Neural cell (in vitro differentiated cells): ENCODE measurements around the gene SUCLG2. TPM values are rescaled to one million over a fixed set of nuclear protein-coding genes. Genes with fewer than 3 reads are reported as not detected.

Experiments
- H2AFZ ChIP-seq: fragments of 200-600, 300-800 bp; sonication (generic), shearing (Covaris generic); 2 replicates; pipeline ENCODE4 v1.6.0; 2014; ENCODE audit warnings: low read depth, mild to moderate bottlenecking, antibody characterized with exemption, low read length, moderate library complexity
- H3F3A ChIP-seq: fragments of 200-600 bp; shearing (Covaris generic); 2 replicates; pipeline ENCODE4 v1.6.1; 2016; ENCODE audit warnings: mild to moderate bottlenecking, moderate library complexity, mixed read lengths, antibody characterized with exemption, low read length; ENCODE audit not compliant: insufficient read depth, poor library complexity, severe bottlenecking
- H3K27ac ChIP-seq: fragments of 200-600, 300-800 bp; sonication (generic), shearing (Covaris generic); 2 replicates; pipeline ENCODE4 v1.5.1; 2014; ENCODE audit warnings: mild to moderate bottlenecking, low read length, moderate library complexity
- H3K27me3 ChIP-seq: fragments of 300-800, 200-600 bp; sonication (generic), shearing (Covaris generic); 2 replicates; pipeline ENCODE4 v1.6.0; 2014; ENCODE audit warnings: mild to moderate bottlenecking, low read depth, low read length, moderate library complexity; ENCODE audit not compliant: insufficient read depth
- H3K36me3 ChIP-seq: fragments of 300-800, 200-600 bp; sonication (generic), shearing (Covaris generic); 2 replicates; pipeline ENCODE4 v1.5.1; 2014; ENCODE audit warnings: mild to moderate bottlenecking, antibody characterized with exemption, low read length, moderate library complexity; ENCODE audit not compliant: insufficient read depth
- H3K4me2 ChIP-seq: fragments of 300-800, 200-600 bp; sonication (generic), shearing (Covaris generic); 2 replicates; pipeline ENCODE4 v1.6.0; 2014; ENCODE audit warnings: mild to moderate bottlenecking, low read length
- H3K4me3 ChIP-seq: fragments of 300-800, 200-600 bp; sonication (generic), shearing (Covaris generic); 2 replicates; pipeline ENCODE4 v1.5.1; 2014; ENCODE audit warnings: mild to moderate bottlenecking, low read length, moderate library complexity
- H3K79me2 ChIP-seq: fragments of 200-600 bp; shearing (Covaris generic); replicated peaks from 2 replicates; pipeline ENCODE4 v1.6.0; 2014; ENCODE audit warnings: mild to moderate bottlenecking, low read length, moderate library complexity; ENCODE audit not compliant: insufficient read depth
- H3K9ac ChIP-seq: fragments of 300-800, 200-600 bp; sonication (generic), shearing (Covaris generic); 2 replicates; pipeline ENCODE4 v1.6.1; 2016; ENCODE audit warnings: mild to moderate bottlenecking, low read length, mixed read lengths
- H3K9me2 ChIP-seq: fragments of 200-600 bp; shearing (Covaris generic); 2 replicates; pipeline ENCODE4 v1.6.1; 2016; ENCODE audit warnings: mild to moderate bottlenecking, low read length, mixed read lengths; ENCODE audit not compliant: insufficient read depth
- H3K9me3 ChIP-seq: fragments of 200-600, 300-800 bp; sonication (generic), shearing (Covaris generic); 2 replicates; pipeline ENCODE4 v1.6.1; 2016; ENCODE audit warnings: mild to moderate bottlenecking, mixed run types, low read length, moderate library complexity, mixed read lengths
- H4K20me1 ChIP-seq: fragments of 200-600 bp; shearing (Covaris generic); 2 replicates; pipeline ENCODE4 v1.6.1; 2016; ENCODE audit warnings: mild to moderate bottlenecking, mixed run types; ENCODE audit not compliant: insufficient read depth
- EP300 ChIP-seq: fragments of 450-650 bp; conservative IDR thresholded peaks from 2 replicates; pipeline ENCODE4 v1.6.1; 2014; ENCODE audit warnings: antibody characterized with exemption, mild to moderate bottlenecking, moderate library complexity; ENCODE audit not compliant: poor library complexity, severe bottlenecking
- EZH2 ChIP-seq: fragments of 200-600, 300-800 bp; shearing (Covaris generic), sonication (generic); IDR thresholded peaks from 2 replicates; pipeline ENCODE4 v1.6.1; 2014; ENCODE audit warnings: antibody characterized with exemption, low read length, borderline replicate concordance, mild to moderate bottlenecking; ENCODE audit not compliant: insufficient read depth, poor library complexity, severe bottlenecking
- MXI1 ChIP-seq: fragments of 450-650 bp; conservative IDR thresholded peaks from 2 replicates; pipeline ENCODE4 v1.6.1; 2014; ENCODE audit warnings: antibody characterized with exemption, mild to moderate bottlenecking; ENCODE audit not compliant: poor library complexity, severe bottlenecking
- POLR2AphosphoS5 ChIP-seq: IDR thresholded peaks from 2 replicates; pipeline ENCODE4 v1.6.1; 2012
- RAD21 ChIP-seq: fragments of 450-650 bp; conservative IDR thresholded peaks from 2 replicates; pipeline ENCODE4 v1.6.1; 2014; ENCODE audit warnings: antibody characterized with exemption, mild to moderate bottlenecking, moderate library complexity
- SMC3 ChIP-seq: fragments of 450-650 bp; conservative IDR thresholded peaks from 2 replicates; pipeline ENCODE4 v1.6.1; 2014; ENCODE audit warnings: antibody characterized with exemption, mild to moderate bottlenecking, moderate library complexity; ENCODE audit not compliant: poor library complexity
- TAF1 ChIP-seq: IDR thresholded peaks from 2 replicates; pipeline ENCODE4 v1.6.1; 2012; ENCODE audit warnings: low read depth
- polyA plus RNA-seq: library from polyadenylated mRNA; depleted of rRNA; stranded (reverse); fragments of >200 nt; gene quantifications from 2 replicates; pipeline ENCODE4 v1.2.3, GENCODE V29; 2014
- TF ChIP-seq, protein P1 (sequence below): fragments of 450-650 bp; IDR thresholded peaks from 2 replicates; pipeline ENCODE4 v1.5.1; 2014; ENCODE audit warnings: antibody characterized with exemption, mild to moderate bottlenecking, moderate library complexity; ENCODE audit not compliant: poor library complexity, severe bottlenecking
- TF ChIP-seq, protein P2 (sequence below): IDR thresholded peaks from 2 replicates; pipeline ENCODE4 v1.6.1; 2012; ENCODE audit warnings: borderline replicate concordance

SUCLG2 gene
- polyA plus RNA-seq, 1 donor from 2014 or later = 0.15 TPM

GRCh38 chr3:67419218-67419529 lies 235.2 kb downstream of the SUCLG2 start:
- H3K9me3 ChIP-seq = no peaks in the 10 kb centered on the region
- TF ChIP-seq EP300 = no peak
- TF ChIP-seq, protein P1, sequence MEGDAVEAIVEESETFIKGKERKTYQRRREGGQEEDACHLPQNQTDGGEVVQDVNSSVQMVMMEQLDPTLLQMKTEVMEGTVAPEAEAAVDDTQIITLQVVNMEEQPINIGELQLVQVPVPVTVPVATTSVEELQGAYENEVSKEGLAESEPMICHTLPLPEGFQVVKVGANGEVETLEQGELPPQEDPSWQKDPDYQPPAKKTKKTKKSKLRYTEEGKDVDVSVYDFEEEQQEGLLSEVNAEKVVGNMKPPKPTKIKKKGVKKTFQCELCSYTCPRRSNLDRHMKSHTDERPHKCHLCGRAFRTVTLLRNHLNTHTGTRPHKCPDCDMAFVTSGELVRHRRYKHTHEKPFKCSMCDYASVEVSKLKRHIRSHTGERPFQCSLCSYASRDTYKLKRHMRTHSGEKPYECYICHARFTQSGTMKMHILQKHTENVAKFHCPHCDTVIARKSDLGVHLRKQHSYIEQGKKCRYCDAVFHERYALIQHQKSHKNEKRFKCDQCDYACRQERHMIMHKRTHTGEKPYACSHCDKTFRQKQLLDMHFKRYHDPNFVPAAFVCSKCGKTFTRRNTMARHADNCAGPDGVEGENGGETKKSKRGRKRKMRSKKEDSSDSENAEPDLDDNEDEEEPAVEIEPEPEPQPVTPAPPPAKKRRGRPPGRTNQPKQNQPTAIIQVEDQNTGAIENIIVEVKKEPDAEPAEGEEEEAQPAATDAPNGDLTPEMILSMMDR = no peak
- no peak for TF ChIP-seq POLR2AphosphoS5
- no peak for TF ChIP-seq MXI1
- TF ChIP-seq EZH2 = no peak
- TF ChIP-seq SMC3 = no peak
- TF ChIP-seq TAF1 = no peak
- TF ChIP-seq RAD21 = no peak
- TF ChIP-seq, protein P2, sequence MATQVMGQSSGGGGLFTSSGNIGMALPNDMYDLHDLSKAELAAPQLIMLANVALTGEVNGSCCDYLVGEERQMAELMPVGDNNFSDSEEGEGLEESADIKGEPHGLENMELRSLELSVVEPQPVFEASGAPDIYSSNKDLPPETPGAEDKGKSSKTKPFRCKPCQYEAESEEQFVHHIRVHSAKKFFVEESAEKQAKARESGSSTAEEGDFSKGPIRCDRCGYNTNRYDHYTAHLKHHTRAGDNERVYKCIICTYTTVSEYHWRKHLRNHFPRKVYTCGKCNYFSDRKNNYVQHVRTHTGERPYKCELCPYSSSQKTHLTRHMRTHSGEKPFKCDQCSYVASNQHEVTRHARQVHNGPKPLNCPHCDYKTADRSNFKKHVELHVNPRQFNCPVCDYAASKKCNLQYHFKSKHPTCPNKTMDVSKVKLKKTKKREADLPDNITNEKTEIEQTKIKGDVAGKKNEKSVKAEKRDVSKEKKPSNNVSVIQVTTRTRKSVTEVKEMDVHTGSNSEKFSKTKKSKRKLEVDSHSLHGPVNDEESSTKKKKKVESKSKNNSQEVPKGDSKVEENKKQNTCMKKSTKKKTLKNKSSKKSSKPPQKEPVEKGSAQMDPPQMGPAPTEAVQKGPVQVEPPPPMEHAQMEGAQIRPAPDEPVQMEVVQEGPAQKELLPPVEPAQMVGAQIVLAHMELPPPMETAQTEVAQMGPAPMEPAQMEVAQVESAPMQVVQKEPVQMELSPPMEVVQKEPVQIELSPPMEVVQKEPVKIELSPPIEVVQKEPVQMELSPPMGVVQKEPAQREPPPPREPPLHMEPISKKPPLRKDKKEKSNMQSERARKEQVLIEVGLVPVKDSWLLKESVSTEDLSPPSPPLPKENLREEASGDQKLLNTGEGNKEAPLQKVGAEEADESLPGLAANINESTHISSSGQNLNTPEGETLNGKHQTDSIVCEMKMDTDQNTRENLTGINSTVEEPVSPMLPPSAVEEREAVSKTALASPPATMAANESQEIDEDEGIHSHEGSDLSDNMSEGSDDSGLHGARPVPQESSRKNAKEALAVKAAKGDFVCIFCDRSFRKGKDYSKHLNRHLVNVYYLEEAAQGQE = no peak
- no peaks in the 10 kb centered on the region for H3K79me2 ChIP-seq

GRCh38 chr3:67418426-67419217 lies 235.8 kb downstream of the SUCLG2 start:
- no peak overlapping the region for H2AFZ ChIP-seq
- no peaks in the 10 kb centered on the region for H3K36me3 ChIP-seq
- no peaks in the 10 kb centered on the region for H3K9me2 ChIP-seq
- H3K9me3 ChIP-seq = no peaks in the 10 kb centered on the region
- H3K27me3 ChIP-seq = no peaks in the 10 kb centered on the region
- H3F3A ChIP-seq = no peaks in the 10 kb centered on the region
- H3K27ac ChIP-seq = no peak overlapping the region
- no peak overlapping the region for H3K9ac ChIP-seq
- TF ChIP-seq, protein P1 = no peak
- TF ChIP-seq, protein P2 = no peak
- TF ChIP-seq TAF1 (no peak), EZH2 (no peak), POLR2AphosphoS5 (no peak), MXI1 (no peak), EP300 (no peak), RAD21 (no peak), SMC3 (no peak)
- H3K4me3 ChIP-seq = no peak overlapping the region
- H3K4me2 ChIP-seq = no peak overlapping the region
- no peaks in the 10 kb centered on the region for H4K20me1 ChIP-seq
- no peaks in the 10 kb centered on the region for H3K79me2 ChIP-seq

More at GRCh38 chr3:67419218-67419529, 235.2 kb downstream of the SUCLG2 start:
- Histone ChIP-seq H3K9me2 (no peaks in the 10 kb centered on the region), H2AFZ (no peak overlapping the region), H3K4me2 (no peak overlapping the region), H4K20me1 (no peaks in the 10 kb centered on the region), H3K9ac (no peak overlapping the region), H3F3A (no peaks in the 10 kb centered on the region), H3K27me3 (no peaks in the 10 kb centered on the region), H3K36me3 (no peaks in the 10 kb centered on the region), H3K27ac (no peak overlapping the region), H3K4me3 (no peak overlapping the region)
